GM19099 (cell line): ENCODE data around the gene HOXB2.

Experiments
- POLR2A ChIP-seq: IDR thresholded peaks from 3 replicates; pipeline ENCODE4 v1.6.1; 2011; ENCODE audit warnings: low read depth; ENCODE audit not compliant: insufficient read length; ENCODE audit errors: extremely low read depth

Gene HOXB2

GRCh38 chr17:48545022-48545375, at the start of gene HOXB2:
TSS of gene HOXB2 (minus strand) at chr17:48545109. CDS start at chr17:48544911, 198 bp downstream.
- no peak for TF ChIP-seq POLR2A

GRCh38 chr17:48593840-48594537, 49.1 kb upstream of the HOXB2 start:
- no peak for TF ChIP-seq POLR2A

- no peak for TF ChIP-seq POLR2A
Observed at GRCh38 chr17:48593126-48593829, 48.4 kb upstream of the HOXB2 start, which contains the start of gene HOXB5. TSS of gene HOXB5 (minus strand) at chr17:48593779. CDS start at chr17:48593682, 97 bp downstream.

GRCh38 chr17:48592577-48592976, 47.7 kb upstream of the HOXB2 start:
- TF ChIP-seq POLR2A = no peak

- TF ChIP-seq POLR2A = no peak
Observed at GRCh38 chr17:48592057-48592514, 47.2 kb upstream of the HOXB2 start.

- TF ChIP-seq POLR2A = no peak
Observed at GRCh38 chr17:48591255-48592056, 46.5 kb upstream of the HOXB2 start.

GRCh38 chr17:48590607-48591161, 45.8 kb upstream of the HOXB2 start:
- no peak for TF ChIP-seq POLR2A

- TF ChIP-seq POLR2A = no peak
Observed at GRCh38 chr17:48589831-48590606, 45.1 kb upstream of the HOXB2 start, which contains the start of gene HOXB3. TSS of gene HOXB3 (minus strand) at chr17:48590241. CDS start at chr17:48552474, 37,767 bp downstream.

- TF ChIP-seq POLR2A = no peak
Observed at GRCh38 chr17:48589060-48589830, 44.3 kb upstream of the HOXB2 start.

GRCh38 chr17:48588528-48588927, 43.6 kb upstream of the HOXB2 start:
- TF ChIP-seq POLR2A = no peak

GRCh38 chr17:48588074-48588415, 43.1 kb upstream of the HOXB2 start:
- TF ChIP-seq POLR2A = no peak

GRCh38 chr17:48587276-48588073, 42.6 kb upstream of the HOXB2 start:
- no peak for TF ChIP-seq POLR2A

- TF ChIP-seq POLR2A = peak; percentile 60
Observed at GRCh38 chr17:48586355-48587258, 41.7 kb upstream of the HOXB2 start.
